Measurements from ENCODE around the gene ZFP64.
"Not testable (repeated sequence)": the region's sequence is repeated elsewhere in the genome, so short reads cannot be mapped to it uniquely, and the experiment has no call there.

The ZFP64 gene

GRCh38 chr20:52231230-52231746, 39.7 kb upstream of the ZFP64 start:
- Histone ChIP-seq H3K79me2 (ENCODE audit: insufficient read depth, low read length) (no peaks in the 10 kb centered on the region), H3K27me3 (ENCODE audit: insufficient read depth, low read length, poor library complexity, severe bottlenecking) (no peaks in the 10 kb centered on the region), H3K9me2 (replicated peaks; ENCODE audit: low read depth, low read length) (no peaks in the 10 kb centered on the region), H3K4me2 (ENCODE audit: low read depth, low read length, poor library complexity, severe bottlenecking) (no peak overlapping the region), H3K4me3 (ENCODE audit: low read length, poor library complexity, severe bottlenecking) (no peak overlapping the region), H3K36me3 (ENCODE audit: insufficient read depth, low read length) (no peaks in the 10 kb centered on the region), H3F3A (ENCODE audit: low read depth) (no peaks in the 10 kb centered on the region), H3K9me3 (ENCODE audit: insufficient read depth, low read depth, low read length) (no peaks in the 10 kb centered on the region), H2AFZ (ENCODE audit: low read length) (no peak overlapping the region), H4K20me1 (ENCODE audit: insufficient read depth, low read length, poor library complexity, severe bottlenecking) (no peaks in the 10 kb centered on the region), H3K4me1 (ENCODE audit: insufficient read depth, low read length, poor library complexity, severe bottlenecking) (peaks cover 3% of the 10 kb centered on the region), H3K9ac (ENCODE audit: low read depth, low read length, poor library complexity, severe bottlenecking) (no peak overlapping the region)
- TF ChIP-seq CTCF (conservative IDR thresholded peaks at IDR 0.05; ENCODE audit: low read length) (no peak), EZH2phosphoT487 (IDR thresholded peaks at IDR 0.05; ENCODE audit: borderline replicate concordance) (no peak)

- no peaks in the 10 kb centered on the region for H3F3A ChIP-seq (ENCODE audit: low read depth)
- H3K4me1 ChIP-seq (ENCODE audit: insufficient read depth, low read length, poor library complexity, severe bottlenecking) = peaks cover 3% of the 10 kb centered on the region
- no peaks in the 10 kb centered on the region for H3K9me2 ChIP-seq (replicated peaks; ENCODE audit: low read depth, low read length)
- no peaks in the 10 kb centered on the region for H3K79me2 ChIP-seq (ENCODE audit: insufficient read depth, low read length)
- H3K9ac ChIP-seq (ENCODE audit: low read depth, low read length, poor library complexity, severe bottlenecking) = no peak overlapping the region
- H3K4me3 ChIP-seq (ENCODE audit: low read length, poor library complexity, severe bottlenecking) = no peak overlapping the region
- H3K9me3 ChIP-seq (ENCODE audit: insufficient read depth, low read depth, low read length) = no peaks in the 10 kb centered on the region
- H3K36me3 ChIP-seq (ENCODE audit: insufficient read depth, low read length) = no peaks in the 10 kb centered on the region
- no peaks in the 10 kb centered on the region for H3K27me3 ChIP-seq (ENCODE audit: insufficient read depth, low read length, poor library complexity, severe bottlenecking)
- H4K20me1 ChIP-seq (ENCODE audit: insufficient read depth, low read length, poor library complexity, severe bottlenecking) = no peaks in the 10 kb centered on the region
- H2AFZ ChIP-seq (ENCODE audit: low read length) = no peak overlapping the region
- TF ChIP-seq EZH2phosphoT487 (IDR thresholded peaks at IDR 0.05; ENCODE audit: borderline replicate concordance) (no peak), CTCF (conservative IDR thresholded peaks at IDR 0.05; ENCODE audit: low read length) (no peak)
- no peak overlapping the region for H3K4me2 ChIP-seq (ENCODE audit: low read depth, low read length, poor library complexity, severe bottlenecking)
These were observed 38.8 kb upstream of the ZFP64 start for GRCh38 chr20:52230409-52230808.

- H3K4me1 ChIP-seq (ENCODE audit: insufficient read depth, low read length, poor library complexity, severe bottlenecking); H3K79me2 ChIP-seq (ENCODE audit: insufficient read depth, low read length); H3K27me3 ChIP-seq (ENCODE audit: insufficient read depth, low read length, poor library complexity, severe bottlenecking): not testable (repeated sequence)
These were observed 37.8 kb upstream of the ZFP64 start for GRCh38 chr20:52229346-52229745.

GRCh38 chr20:52226370-52226769, 34.8 kb upstream of the ZFP64 start:
- Histone ChIP-seq H3K79me2 (ENCODE audit: insufficient read depth, low read length) (no peaks in the 10 kb centered on the region), H4K20me1 (ENCODE audit: insufficient read depth, low read length, poor library complexity, severe bottlenecking) (no peaks in the 10 kb centered on the region), H3K36me3 (ENCODE audit: insufficient read depth, low read length) (no peaks in the 10 kb centered on the region), H3K9me3 (ENCODE audit: insufficient read depth, low read depth, low read length) (no peaks in the 10 kb centered on the region), H3K4me1 (ENCODE audit: insufficient read depth, low read length, poor library complexity, severe bottlenecking) (peaks cover 3% of the 10 kb centered on the region), H3K9ac (ENCODE audit: low read depth, low read length, poor library complexity, severe bottlenecking) (no peak overlapping the region), H3K4me3 (ENCODE audit: low read length, poor library complexity, severe bottlenecking) (no peak overlapping the region), H2AFZ (ENCODE audit: low read length) (no peak overlapping the region), H3K9me2 (replicated peaks; ENCODE audit: low read depth, low read length) (no peaks in the 10 kb centered on the region), H3F3A (ENCODE audit: low read depth) (no peaks in the 10 kb centered on the region), H3K27me3 (ENCODE audit: insufficient read depth, low read length, poor library complexity, severe bottlenecking) (no peaks in the 10 kb centered on the region), H3K4me2 (ENCODE audit: low read depth, low read length, poor library complexity, severe bottlenecking) (no peak overlapping the region)
- no peak for TF ChIP-seq EZH2phosphoT487 (IDR thresholded peaks at IDR 0.05; ENCODE audit: borderline replicate concordance)
- no peak for TF ChIP-seq CTCF (conservative IDR thresholded peaks at IDR 0.05; ENCODE audit: low read length)

More at GRCh38 chr20:52229346-52229745, 37.8 kb upstream of the ZFP64 start:
- H3K4me3 ChIP-seq (ENCODE audit: low read length, poor library complexity, severe bottlenecking); H3F3A ChIP-seq (ENCODE audit: low read depth); H2AFZ ChIP-seq (ENCODE audit: low read length); H3K4me2 ChIP-seq (ENCODE audit: low read depth, low read length, poor library complexity, severe bottlenecking); H3K9me3 ChIP-seq (ENCODE audit: insufficient read depth, low read depth, low read length); H3K9ac ChIP-seq (ENCODE audit: low read depth, low read length, poor library complexity, severe bottlenecking); H3K36me3 ChIP-seq (ENCODE audit: insufficient read depth, low read length); H3K9me2 ChIP-seq (replicated peaks; ENCODE audit: low read depth, low read length); H4K20me1 ChIP-seq (ENCODE audit: insufficient read depth, low read length, poor library complexity, severe bottlenecking): not testable (repeated sequence)
